NCI-H2196 (cell line): ENCODE measurements around the gene CYP4F22.
A peak's percentile ranks its signal among the peaks of the same experiment; 100 is the strongest.
"Not testable (repeated sequence)": the region's sequence is repeated elsewhere in the genome, so short reads cannot be mapped to it uniquely, and the experiment has no call there.

ENCODE experiments used
- DNase-seq: peaks from one replicate; lab custom pipeline; 2025; ENCODE audit not compliant: unreplicated experiment; lab: John Stamatoyannopoulos, UW

Gene CYP4F22

GRCh38 chr19:15508035-15508710 lies at the start of gene CYP4F22:
CYP4F22 (plus strand) TSS chr19:15508525; CDS start chr19:15525337, 16,812 bp downstream.
- DNase-seq, result no peak

GRCh38 chr19:15461694-15462093 lies 46.6 kb upstream of the CYP4F22 start:
- no peak for DNase-seq

GRCh38 chr19:15463861-15464371 lies 44.4 kb upstream of the CYP4F22 start:
- DNase-seq, result no peak

- no peak for DNase-seq
Observed at GRCh38 chr19:15464394-15465385, 43.6 kb upstream of the CYP4F22 start, which contains the start of gene RASAL3. RASAL3 (minus strand) TSS chr19:15464544; CDS start chr19:15464358, 186 bp downstream.

GRCh38 chr19:15466851-15467733 lies 41.2 kb upstream of the CYP4F22 start:
- no peak for DNase-seq

GRCh38 chr19:15467734-15468214 lies 40.6 kb upstream of the CYP4F22 start:
- DNase-seq, result no peak

- DNase-seq, result no peak
Observed at GRCh38 chr19:15468675-15469512, 39.4 kb upstream of the CYP4F22 start.

GRCh38 chr19:15469513-15470297 lies 38.6 kb upstream of the CYP4F22 start:
- DNase-seq, result no peak

- no peak for DNase-seq
Observed at GRCh38 chr19:15471639-15472101, 36.7 kb upstream of the CYP4F22 start.

GRCh38 chr19:15473821-15474220 lies 34.5 kb upstream of the CYP4F22 start:
- not testable (repeated sequence) for DNase-seq

GRCh38 chr19:15475169-15475568 lies 33.2 kb upstream of the CYP4F22 start:
- no peak for DNase-seq

- no peak for DNase-seq
Observed at GRCh38 chr19:15475611-15476010, 32.7 kb upstream of the CYP4F22 start.

- DNase-seq, result no peak
Observed at GRCh38 chr19:15476325-15476724, 32.0 kb upstream of the CYP4F22 start.

- DNase-seq, result peak; percentile 41
Observed at GRCh38 chr19:15479391-15480345, 28.7 kb upstream of the CYP4F22 start, which contains the start of gene PGLYRP2. PGLYRP2 (minus strand) TSS chr19:15479501; CDS start chr19:15479371, 130 bp downstream.

- DNase-seq, result not testable (repeated sequence)
Observed at GRCh38 chr19:15480996-15481395, 27.3 kb upstream of the CYP4F22 start.

- DNase-seq, result not testable (repeated sequence)
Observed at GRCh38 chr19:15485768-15486167, 22.6 kb upstream of the CYP4F22 start.

GRCh38 chr19:15487038-15487437 lies 21.3 kb upstream of the CYP4F22 start:
- no peak for DNase-seq
